Liver (tissue), 3 donors: Measurements from ENCODE around the gene EXOC3.

Experiments used
- EGR1 ChIP-seq, 2 donors: IDR thresholded peaks; 2 replicates each; pipeline ENCODE4 v1.6.1; 2016 to 2018; ENCODE audit warnings: antibody characterized with exemption in 2 of 2, low read depth in 2 of 2
- SP1 ChIP-seq: IDR thresholded peaks from 2 replicates; pipeline ENCODE4 v1.6.1; 2018; ENCODE audit warnings: antibody characterized with exemption, mild to moderate bottlenecking
- TAF1 ChIP-seq: conservative IDR thresholded peaks from 2 replicates; pipeline ENCODE4 v1.6.1; 2016; ENCODE audit warnings: antibody characterized with exemption, mild to moderate bottlenecking
- YY1 ChIP-seq: IDR thresholded peaks from 2 replicates; pipeline ENCODE4 v1.6.1; 2016; ENCODE audit warnings: antibody characterized with exemption, mild to moderate bottlenecking
- TF ChIP-seq, protein P1 (sequence below): fragments of 150-350 bp; IDR thresholded peaks from 2 replicates; pipeline ENCODE4 v1.5.1; 2017; ENCODE audit warnings: improper control_type of control experiment, low read depth, low read length; ENCODE audit not compliant: missing input control
- TF ChIP-seq, protein P2 (sequence below): IDR thresholded peaks from 2 replicates; pipeline ENCODE4 v1.6.1; 2016; ENCODE audit warnings: antibody characterized with exemption
- TF ChIP-seq, protein P3 (sequence below): IDR thresholded peaks from 2 replicates; pipeline ENCODE4 v1.6.1; 2016; ENCODE audit warnings: antibody characterized with exemption, mild to moderate bottlenecking
- donor health status: healthy.
- donor health status: healthy.

DNA sequence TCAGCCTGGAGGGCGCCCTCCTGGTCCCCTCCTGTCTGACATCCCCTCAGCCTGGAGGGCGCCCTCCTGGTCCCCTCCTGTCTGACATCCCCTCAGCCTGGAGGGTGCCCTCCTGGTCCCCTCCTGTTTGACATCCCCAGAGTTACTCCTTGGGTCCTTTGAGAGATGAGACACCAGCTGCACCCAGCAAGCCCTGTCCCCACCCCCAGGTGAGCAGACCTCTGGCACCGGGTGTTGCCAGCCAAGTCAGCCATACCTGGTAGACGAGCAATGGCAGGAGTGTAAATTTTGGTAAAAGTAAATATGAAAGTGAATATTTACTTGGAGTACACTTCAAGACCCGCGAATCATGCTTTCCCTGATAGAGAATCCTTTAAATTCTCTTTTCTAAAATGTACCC lies 25.4 kb downstream of the EXOC3 start:
- TF ChIP-seq EGR1 (IDR thresholded peaks at IDR 0.05; ENCODE audit: low read depth in 2 of 2) (no peak), YY1 (no peak), SP1 (no peak), TAF1 (no peak)
- TF ChIP-seq, protein P1, sequence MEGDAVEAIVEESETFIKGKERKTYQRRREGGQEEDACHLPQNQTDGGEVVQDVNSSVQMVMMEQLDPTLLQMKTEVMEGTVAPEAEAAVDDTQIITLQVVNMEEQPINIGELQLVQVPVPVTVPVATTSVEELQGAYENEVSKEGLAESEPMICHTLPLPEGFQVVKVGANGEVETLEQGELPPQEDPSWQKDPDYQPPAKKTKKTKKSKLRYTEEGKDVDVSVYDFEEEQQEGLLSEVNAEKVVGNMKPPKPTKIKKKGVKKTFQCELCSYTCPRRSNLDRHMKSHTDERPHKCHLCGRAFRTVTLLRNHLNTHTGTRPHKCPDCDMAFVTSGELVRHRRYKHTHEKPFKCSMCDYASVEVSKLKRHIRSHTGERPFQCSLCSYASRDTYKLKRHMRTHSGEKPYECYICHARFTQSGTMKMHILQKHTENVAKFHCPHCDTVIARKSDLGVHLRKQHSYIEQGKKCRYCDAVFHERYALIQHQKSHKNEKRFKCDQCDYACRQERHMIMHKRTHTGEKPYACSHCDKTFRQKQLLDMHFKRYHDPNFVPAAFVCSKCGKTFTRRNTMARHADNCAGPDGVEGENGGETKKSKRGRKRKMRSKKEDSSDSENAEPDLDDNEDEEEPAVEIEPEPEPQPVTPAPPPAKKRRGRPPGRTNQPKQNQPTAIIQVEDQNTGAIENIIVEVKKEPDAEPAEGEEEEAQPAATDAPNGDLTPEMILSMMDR: no peak
- TF ChIP-seq, protein P2, sequence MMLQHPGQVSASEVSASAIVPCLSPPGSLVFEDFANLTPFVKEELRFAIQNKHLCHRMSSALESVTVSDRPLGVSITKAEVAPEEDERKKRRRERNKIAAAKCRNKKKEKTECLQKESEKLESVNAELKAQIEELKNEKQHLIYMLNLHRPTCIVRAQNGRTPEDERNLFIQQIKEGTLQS: no peak
- TF ChIP-seq, protein P3, sequence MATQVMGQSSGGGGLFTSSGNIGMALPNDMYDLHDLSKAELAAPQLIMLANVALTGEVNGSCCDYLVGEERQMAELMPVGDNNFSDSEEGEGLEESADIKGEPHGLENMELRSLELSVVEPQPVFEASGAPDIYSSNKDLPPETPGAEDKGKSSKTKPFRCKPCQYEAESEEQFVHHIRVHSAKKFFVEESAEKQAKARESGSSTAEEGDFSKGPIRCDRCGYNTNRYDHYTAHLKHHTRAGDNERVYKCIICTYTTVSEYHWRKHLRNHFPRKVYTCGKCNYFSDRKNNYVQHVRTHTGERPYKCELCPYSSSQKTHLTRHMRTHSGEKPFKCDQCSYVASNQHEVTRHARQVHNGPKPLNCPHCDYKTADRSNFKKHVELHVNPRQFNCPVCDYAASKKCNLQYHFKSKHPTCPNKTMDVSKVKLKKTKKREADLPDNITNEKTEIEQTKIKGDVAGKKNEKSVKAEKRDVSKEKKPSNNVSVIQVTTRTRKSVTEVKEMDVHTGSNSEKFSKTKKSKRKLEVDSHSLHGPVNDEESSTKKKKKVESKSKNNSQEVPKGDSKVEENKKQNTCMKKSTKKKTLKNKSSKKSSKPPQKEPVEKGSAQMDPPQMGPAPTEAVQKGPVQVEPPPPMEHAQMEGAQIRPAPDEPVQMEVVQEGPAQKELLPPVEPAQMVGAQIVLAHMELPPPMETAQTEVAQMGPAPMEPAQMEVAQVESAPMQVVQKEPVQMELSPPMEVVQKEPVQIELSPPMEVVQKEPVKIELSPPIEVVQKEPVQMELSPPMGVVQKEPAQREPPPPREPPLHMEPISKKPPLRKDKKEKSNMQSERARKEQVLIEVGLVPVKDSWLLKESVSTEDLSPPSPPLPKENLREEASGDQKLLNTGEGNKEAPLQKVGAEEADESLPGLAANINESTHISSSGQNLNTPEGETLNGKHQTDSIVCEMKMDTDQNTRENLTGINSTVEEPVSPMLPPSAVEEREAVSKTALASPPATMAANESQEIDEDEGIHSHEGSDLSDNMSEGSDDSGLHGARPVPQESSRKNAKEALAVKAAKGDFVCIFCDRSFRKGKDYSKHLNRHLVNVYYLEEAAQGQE: no peak
